GM21423 (cell line): ENCODE data around the gene ERFL.
"Not testable (repeated sequence)": the region's sequence is repeated elsewhere in the genome, so short reads cannot be mapped to it uniquely, and the experiment has no call there.

ENCODE experiments used
- ATAC-seq: cut with Tn5 transposase; IDR thresholded peaks from one replicate; pipeline ENCODE4 v1.9.1; 2021; ENCODE audit warnings: mild to moderate bottlenecking, moderate library complexity; ENCODE audit not compliant: unreplicated experiment

Gene ERFL

DNA sequence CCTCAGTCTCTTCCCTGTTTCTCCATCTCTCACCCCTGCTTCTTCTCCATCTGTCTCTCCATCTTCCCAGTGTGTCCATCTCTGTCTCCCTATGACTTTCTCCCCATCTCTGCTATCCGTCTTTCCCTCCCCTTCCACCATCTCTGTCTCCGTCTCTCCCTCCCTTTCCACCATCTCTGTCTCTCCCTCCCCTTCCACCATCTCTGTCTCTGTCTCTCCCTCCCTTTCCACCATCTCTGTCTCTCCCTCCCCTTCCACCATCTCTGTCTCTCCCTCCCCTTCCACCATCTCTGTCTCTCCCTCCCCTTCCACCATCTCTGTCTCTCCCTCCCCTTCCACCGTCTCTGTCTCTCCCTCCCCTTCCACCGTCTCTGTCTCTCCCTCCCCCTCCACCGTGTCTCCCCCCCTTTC, 13.8 kb downstream of the ERFL start:
- not testable (repeated sequence) for ATAC-seq

GRCh38 chr19:41913538-41914423, 14.5 kb downstream of the ERFL start:
- ATAC-seq: no peak

- ATAC-seq: no peak
Measured at GRCh38 chr19:41912899-41913537, 15.2 kb downstream of the ERFL start.

GRCh38 chr19:41911889-41912731, 16.1 kb downstream of the ERFL start:
- ATAC-seq: no peak

DNA sequence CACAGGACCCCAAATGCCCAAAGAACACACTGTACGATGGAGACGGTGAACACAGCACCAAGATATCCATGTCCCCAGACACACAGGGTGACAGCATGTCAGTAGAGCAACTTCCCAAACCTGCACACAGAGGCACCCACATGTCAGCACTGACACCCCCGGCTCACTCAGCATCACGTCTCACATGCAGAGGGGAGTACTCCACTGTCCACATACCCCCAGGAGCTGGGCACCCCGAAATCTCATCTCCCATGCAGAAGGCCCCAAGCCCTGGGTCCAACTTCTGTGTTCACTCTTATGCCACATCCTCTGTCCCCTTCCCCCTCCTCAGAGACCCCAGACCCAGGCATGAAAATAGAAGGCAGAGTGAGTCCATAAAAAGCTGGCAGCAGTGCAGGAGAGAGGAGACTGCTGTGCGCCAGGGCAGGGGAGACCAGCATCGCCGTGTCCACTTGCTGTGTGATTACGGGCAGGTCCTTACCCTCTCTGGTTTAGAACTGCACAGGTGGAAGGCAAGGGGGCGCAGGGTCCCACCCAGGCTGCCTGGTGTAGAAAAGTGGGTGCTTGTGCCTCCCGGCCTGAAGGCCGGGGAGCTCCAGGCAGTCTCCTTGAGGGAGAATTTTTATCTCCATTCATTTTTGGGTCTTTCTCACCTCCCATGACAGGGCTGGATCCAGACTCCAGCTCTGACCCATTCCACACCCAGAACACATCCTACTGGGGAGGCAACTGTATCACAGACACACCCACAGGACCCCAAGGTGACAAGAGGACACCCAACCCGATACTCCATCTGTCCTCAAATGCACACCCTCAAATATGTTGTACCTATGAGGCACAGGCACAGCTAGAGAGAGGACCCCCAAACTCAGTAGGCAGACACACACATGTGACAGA, 17.0 kb downstream of the ERFL start:
- ATAC-seq: no peak

DNA sequence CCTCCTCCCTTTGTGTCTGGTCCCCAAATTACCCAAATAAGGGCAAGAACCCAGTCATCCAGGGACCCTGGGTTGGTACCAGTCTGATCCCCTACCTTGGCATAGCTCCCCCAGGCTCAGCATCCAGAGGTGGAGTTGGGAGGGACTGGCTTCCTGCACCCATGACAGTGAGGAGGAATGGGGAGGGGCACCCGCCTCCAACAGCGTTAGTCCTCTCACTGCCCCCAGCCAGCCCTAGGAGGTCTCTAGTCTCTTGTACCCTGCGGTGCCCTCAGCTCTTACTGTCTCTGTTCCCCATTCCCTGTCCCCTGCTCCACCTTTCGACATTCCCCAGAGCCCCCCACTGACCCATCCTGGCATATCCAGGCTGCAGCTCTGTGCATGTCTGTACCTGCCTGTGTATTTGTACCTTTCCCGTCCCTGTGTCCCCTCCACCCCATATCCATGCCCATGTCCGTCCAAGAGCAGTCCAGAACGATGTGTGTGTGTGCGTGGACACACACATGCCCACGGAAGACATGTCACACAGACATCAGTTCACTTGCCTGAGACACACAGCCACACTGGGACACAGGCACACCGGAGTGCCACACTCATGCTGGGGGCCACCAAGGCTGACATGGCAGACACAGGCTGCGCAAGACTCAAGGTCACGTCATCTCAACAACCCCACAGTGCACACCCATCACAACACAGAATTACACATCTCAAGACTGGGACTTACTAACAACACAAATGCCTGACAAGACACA, 17.8 kb downstream of the ERFL start:
- no peak for ATAC-seq

DNA sequence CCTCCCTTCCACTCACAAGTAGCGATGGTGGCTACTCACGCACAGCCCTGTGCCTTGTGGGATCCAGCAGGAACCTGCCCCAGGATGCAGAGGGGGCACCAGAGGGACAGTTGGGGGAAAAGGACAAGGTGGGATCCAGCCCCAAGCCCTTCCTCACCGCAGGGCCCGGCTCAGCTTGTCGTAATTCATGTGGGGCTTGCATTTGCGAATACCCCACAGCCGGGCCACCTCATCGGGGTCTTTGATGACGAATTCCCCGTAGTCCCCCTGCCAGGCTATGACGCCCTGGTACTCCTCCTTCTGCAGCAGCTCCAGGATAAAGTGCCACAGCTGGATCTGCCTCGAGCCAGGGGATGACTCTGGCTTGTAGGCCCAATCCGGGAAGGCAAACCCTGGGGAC, 18.5 kb downstream of the ERFL start:
- ATAC-seq: no peak

DNA sequence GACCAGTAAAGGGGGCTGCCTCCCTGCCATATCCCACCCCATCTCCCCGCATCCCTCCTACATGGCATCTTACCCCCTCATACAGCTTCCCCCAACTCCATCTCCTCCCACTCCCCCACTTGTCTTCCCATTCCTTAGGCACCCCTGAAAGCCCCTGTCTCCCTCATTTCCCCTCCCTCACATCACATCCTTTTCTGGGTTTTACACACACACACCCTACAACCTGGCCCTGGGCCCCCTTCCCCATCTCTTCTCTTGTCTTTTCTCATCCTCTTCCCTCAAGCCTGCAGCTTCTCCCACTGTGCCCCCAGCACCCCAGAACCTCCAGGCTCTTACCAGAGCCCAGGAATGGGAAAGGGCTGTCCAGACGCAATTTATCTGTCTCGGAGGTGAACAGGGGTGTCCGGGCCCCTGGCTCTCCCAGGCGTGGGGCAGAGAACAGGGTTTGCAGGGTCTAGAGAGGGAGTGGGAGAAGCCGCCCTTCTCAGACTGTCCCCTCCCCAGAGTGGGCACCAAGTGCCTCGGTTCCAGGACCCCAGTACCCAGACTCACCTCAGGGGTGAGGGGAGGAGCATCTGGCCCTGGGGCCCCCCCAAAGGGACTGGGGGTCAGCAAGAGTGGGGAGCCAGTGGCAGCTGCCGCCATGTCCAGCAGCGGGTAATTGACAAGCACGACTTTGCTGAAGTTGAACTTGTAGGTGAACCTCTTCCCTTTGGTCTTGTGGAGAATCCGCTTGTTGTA, 19.4 kb downstream of the ERFL start:
- no peak for ATAC-seq

GRCh38 chr19:41907994-41908615, 20.1 kb downstream of the ERFL start:
- ATAC-seq: no peak

DNA sequence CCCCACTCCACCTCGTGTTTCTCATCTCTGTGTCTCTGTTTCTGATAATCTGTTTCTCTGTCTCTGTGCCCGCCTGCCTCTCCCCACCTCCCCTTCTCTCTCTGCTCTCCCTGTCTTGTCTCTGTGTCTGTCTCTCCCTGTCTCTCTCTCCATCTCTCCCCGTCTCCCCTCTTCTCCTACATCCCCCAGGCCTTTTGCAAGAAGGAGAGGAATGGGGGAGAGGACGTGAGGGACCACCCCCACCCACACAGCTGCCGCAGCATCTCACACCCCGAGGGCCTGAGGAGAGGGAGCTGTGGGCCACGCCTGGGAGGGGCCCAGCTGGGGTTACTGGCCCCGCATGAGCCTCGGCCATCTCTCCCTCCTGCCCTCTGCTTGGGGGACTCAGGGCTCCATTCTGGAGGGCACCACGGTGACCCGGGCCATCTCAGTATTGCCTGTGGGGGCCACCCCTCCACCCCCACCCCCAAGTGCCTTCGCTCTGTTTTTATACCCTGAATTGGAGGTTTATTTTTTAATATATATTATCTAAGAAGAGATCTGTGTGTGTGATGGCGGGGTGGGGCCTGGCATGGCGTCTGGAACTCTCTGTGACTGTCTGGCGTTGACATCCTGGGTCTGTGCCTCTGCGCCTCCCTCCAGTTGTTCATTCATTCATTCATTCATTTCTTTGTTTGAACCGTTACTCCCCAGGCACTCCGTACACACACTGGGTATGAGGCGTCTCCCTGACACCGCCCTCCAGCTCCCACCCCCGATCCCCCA, 21.2 kb downstream of the ERFL start:
- ATAC-seq: no peak

DNA sequence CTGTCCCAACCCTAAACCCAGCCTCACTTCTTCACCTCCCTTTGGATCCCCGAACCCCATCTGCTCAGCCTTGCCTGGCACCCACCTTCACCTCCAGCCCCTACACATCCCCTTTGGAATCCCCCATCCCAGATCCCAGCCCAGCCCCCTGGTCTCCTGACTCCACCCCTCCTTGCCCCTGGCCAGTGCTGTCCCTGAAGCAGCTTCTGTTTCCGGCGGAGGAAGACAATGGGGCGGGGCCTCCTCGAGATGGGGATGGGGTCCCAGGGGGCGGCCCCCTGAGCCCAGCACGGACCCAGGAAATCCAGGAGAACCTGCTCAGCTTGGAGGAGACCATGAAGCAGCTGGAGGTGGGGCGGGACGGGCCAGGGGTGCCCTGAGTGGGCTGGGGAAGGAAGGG, 22.0 kb downstream of the ERFL start:
- no peak for ATAC-seq

GRCh38 chr19:41905273-41906002, 22.8 kb downstream of the ERFL start:
- ATAC-seq: no peak

GRCh38 chr19:41904118-41904870, 24.0 kb downstream of the ERFL start:
- ATAC-seq: no peak

- no peak for ATAC-seq
Measured at GRCh38 chr19:41903193-41903953, 24.9 kb downstream of the ERFL start.

DNA sequence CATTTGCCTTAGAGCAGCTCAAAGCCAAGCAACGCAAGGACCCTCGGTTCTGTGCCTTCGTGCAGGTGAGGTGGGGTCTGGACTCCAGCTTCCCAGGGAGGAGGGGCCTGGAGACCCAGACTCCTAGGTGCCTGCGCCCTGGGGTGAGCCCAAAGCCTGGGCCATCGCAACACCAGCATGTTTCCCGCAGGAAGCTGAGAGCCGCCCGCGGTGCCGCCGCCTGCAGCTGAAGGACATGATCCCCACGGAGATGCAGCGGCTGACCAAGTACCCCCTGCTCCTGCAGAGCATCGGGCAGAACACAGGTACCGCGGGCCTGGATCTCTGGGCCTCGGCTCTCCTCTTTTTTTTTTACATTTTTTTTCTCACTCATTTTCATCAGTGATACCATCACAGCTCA, 25.7 kb downstream of the ERFL start:
- no peak for ATAC-seq
